Left forelimb (tissue), 1 donor: ENCODE measurements around the gene LRTM2.

Experiments used
- DNase-seq: peaks from one replicate; pipeline ENCODE4 v3.0.0-alpha.2; 2018; ENCODE audit warnings: low spot score

LRTM2 gene

GRCh38 chr12:1842183-1842904, 22.0 kb downstream of the LRTM2 start:
- no peak for DNase-seq

- no peak for DNase-seq
Measured at GRCh38 chr12:1842905-1843640, 22.7 kb downstream of the LRTM2 start.

- peak; percentile 38 for DNase-seq
Measured at GRCh38 chr12:1843641-1844005, 23.3 kb downstream of the LRTM2 start.

GRCh38 chr12:1844223-1844622, 23.9 kb downstream of the LRTM2 start:
- DNase-seq, result peak; percentile 52

GRCh38 chr12:1844661-1845409, 24.5 kb downstream of the LRTM2 start:
- peak; percentile 37 for DNase-seq

- peak; percentile 44 for DNase-seq
Measured at GRCh38 chr12:1845427-1845826, 25.1 kb downstream of the LRTM2 start.

GRCh38 chr12:1845886-1846285, 25.5 kb downstream of the LRTM2 start:
- no peak for DNase-seq

GRCh38 chr12:1846421-1847405, 26.3 kb downstream of the LRTM2 start:
- no peak for DNase-seq

GRCh38 chr12:1847411-1847810, 27.0 kb downstream of the LRTM2 start:
- DNase-seq, result no peak

- DNase-seq, result no peak
Measured at GRCh38 chr12:1848146-1848545, 27.8 kb downstream of the LRTM2 start.

GRCh38 chr12:1848745-1849144, 28.4 kb downstream of the LRTM2 start:
- no peak for DNase-seq

- no peak for DNase-seq
Measured at GRCh38 chr12:1851151-1851701, 30.9 kb downstream of the LRTM2 start.

- DNase-seq, result no peak
Measured at GRCh38 chr12:1852076-1852475, 31.7 kb downstream of the LRTM2 start.

GRCh38 chr12:1853716-1854115, 33.4 kb downstream of the LRTM2 start:
- DNase-seq, result no peak

GRCh38 chr12:1855241-1855640, 34.9 kb downstream of the LRTM2 start:
- no peak for DNase-seq

- no peak for DNase-seq
Measured at GRCh38 chr12:1857086-1857485, 36.7 kb downstream of the LRTM2 start.

GRCh38 chr12:1857821-1858220, 37.5 kb downstream of the LRTM2 start:
- DNase-seq, result no peak

- no peak for DNase-seq
Measured at GRCh38 chr12:1858456-1858855, 38.1 kb downstream of the LRTM2 start.

GRCh38 chr12:1859643-1860042, 39.3 kb downstream of the LRTM2 start:
- no peak for DNase-seq

GRCh38 chr12:1862973-1863372, 42.6 kb downstream of the LRTM2 start:
- no peak for DNase-seq

- DNase-seq, result no peak
Measured at GRCh38 chr12:1863823-1864222, 43.5 kb downstream of the LRTM2 start.
